Panc1 (cell line): ENCODE data around the gene SUPT20HL1.

ENCODE experiments used
- CTCF ChIP-seq: fragments of 450-650 bp; IDR thresholded peaks from 2 replicates; pipeline ENCODE4 v1.5.1; 2017; ENCODE audit warnings: mild to moderate bottlenecking
- POLR2AphosphoS5 ChIP-seq: IDR thresholded peaks from 2 replicates; pipeline ENCODE4 v1.6.1; 2012; ENCODE audit warnings: mild to moderate bottlenecking, low read depth, low read length, moderate library complexity
- REST ChIP-seq, 2 experiments: IDR thresholded peaks; 2 replicates each; pipeline ENCODE4 v1.6.1; 2011 to 2012; ENCODE audit warnings: low read depth in 2 of 2, control low read depth in 1 of 2, low read length in 1 of 2, mild to moderate bottlenecking in 1 of 2, moderate library complexity in 1 of 2; ENCODE audit not compliant: insufficient read depth in 1 of 2
- SIN3A ChIP-seq: IDR thresholded peaks from 2 replicates; pipeline ENCODE4 v1.6.1; 2012; ENCODE audit warnings: low read depth, mild to moderate bottlenecking, low read length, moderate library complexity, borderline replicate concordance; ENCODE audit not compliant: insufficient read depth

- TF ChIP-seq CTCF = no peak
- no peak for TF ChIP-seq POLR2AphosphoS5
- TF ChIP-seq REST (IDR thresholded peaks at IDR 0.05; ENCODE audit: insufficient read depth in 1 of 2, low read depth in 2 of 2, low read length in 1 of 2) = no peak
- no peak for TF ChIP-seq SIN3A
Measured at GRCh38 chrX:24341795-24342194, 18.6 kb upstream of the SUPT20HL1 start.
